NCI-H187 treated with DMSO at 0.1 percent for 48 hours (cell line): ENCODE measurements around the gene ELN.
"Not testable (repeated sequence)": the region's sequence is repeated elsewhere in the genome, so short reads cannot be mapped to it uniquely, and the experiment has no call there.

Source experiments
- DNase-seq: peaks from one replicate; lab custom pipeline; 2025; lab: John Stamatoyannopoulos, UW

The ELN gene

GRCh38 chr7:74027683-74028320 is at the start of gene ELN:
ELN (plus strand) TSS chr7:74028173; CDS start chr7:74028188, 15 bp downstream.
- no peak for DNase-seq

GRCh38 chr7:73978661-73979563 is 49.1 kb upstream of the ELN start:
- DNase-seq, result peak; percentile 79

- not testable (repeated sequence) for DNase-seq
Observed at GRCh38 chr7:73979656-73980055, 48.3 kb upstream of the ELN start.

GRCh38 chr7:73980206-73980605 is 47.8 kb upstream of the ELN start:
- no peak for DNase-seq

GRCh38 chr7:73981933-73982332 is 46.0 kb upstream of the ELN start:
- no peak for DNase-seq

- no peak for DNase-seq
Observed at GRCh38 chr7:73983437-73984164, 44.4 kb upstream of the ELN start.

GRCh38 chr7:73984481-73985205 is 43.3 kb upstream of the ELN start:
- DNase-seq, result no peak

GRCh38 chr7:73985737-73986141 is 42.2 kb upstream of the ELN start:
- no peak for DNase-seq

GRCh38 chr7:73986158-73986631 is 41.8 kb upstream of the ELN start:
- no peak for DNase-seq

- no peak for DNase-seq
Observed at GRCh38 chr7:73987298-73987697, 40.7 kb upstream of the ELN start.

GRCh38 chr7:73988197-73988596 is 39.8 kb upstream of the ELN start:
- no peak for DNase-seq

GRCh38 chr7:73991522-73992100 is 36.4 kb upstream of the ELN start:
- no peak for DNase-seq

GRCh38 chr7:73992101-73992562 is 35.8 kb upstream of the ELN start:
- no peak for DNase-seq

- DNase-seq, result no peak
Observed at GRCh38 chr7:73994023-73994422, 34.0 kb upstream of the ELN start.

GRCh38 chr7:73994761-73995160 is 33.2 kb upstream of the ELN start:
- no peak for DNase-seq

GRCh38 chr7:73995330-73995729 is 32.6 kb upstream of the ELN start:
- DNase-seq, result no peak

GRCh38 chr7:73995821-73996511 is 32.0 kb upstream of the ELN start:
- no peak for DNase-seq

- no peak for DNase-seq
Observed at GRCh38 chr7:73997056-73997455, 30.9 kb upstream of the ELN start.

- no peak for DNase-seq
Observed at GRCh38 chr7:73999664-74000435, 28.1 kb upstream of the ELN start.
